ENCODE measurements around the gene TAF1A. TPM values are rescaled to one million over a fixed set of nuclear protein-coding genes. Genes with fewer than 3 reads are reported as not detected.

The TAF1A gene
- total and polyA plus RNA-seq, 4 donors = 1.1 to 5.2 (median 2.9) TPM

DNA sequence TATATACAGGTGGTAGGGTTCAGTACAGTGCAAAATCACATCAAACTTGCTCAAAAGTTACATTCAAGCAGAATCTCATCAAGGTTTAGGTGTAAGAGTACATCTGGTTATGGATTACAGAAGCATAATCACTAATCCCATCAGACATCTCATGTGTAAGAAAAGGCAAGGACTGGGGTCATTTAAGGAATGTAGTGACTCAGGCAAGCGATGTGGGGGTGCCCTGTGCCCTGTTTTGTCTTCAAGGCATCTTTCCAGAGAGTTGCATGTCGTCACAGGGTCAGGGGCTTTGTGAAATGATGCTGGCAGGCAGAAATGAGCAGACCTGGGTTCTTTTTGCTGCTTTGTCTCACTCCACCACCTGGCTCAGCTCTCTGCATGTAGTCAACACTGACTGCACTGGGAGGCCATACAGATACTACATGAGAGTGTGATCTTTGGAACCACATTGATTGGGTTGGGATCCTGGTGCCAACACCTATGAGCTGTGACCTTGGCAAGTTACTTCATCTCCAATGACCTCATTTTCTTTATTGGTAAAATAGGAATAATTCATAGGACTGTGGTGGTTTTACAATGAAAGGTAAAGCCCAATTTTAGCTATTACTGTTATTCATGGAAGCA lies 33.6 kb downstream of the TAF1A start:
- Histone ChIP-seq H3K27ac (ENCODE audit: low read depth in 1 of 2, low read length in 2 of 2) (peak overlapping the region; percentile 62 to 86), H3K27me3 (ENCODE audit: control insufficient read depth in 4 of 4, insufficient read depth in 4 of 4, low read length in 3 of 4) (no peaks in the 10 kb centered on the region), H3K9me3 (ENCODE audit: control insufficient read depth in 4 of 4, low read length in 3 of 4) (no peaks in the 10 kb centered on the region), H3K36me3 (ENCODE audit: control insufficient read depth in 4 of 4, insufficient read depth in 3 of 4, low read depth in 1 of 4, low read length in 3 of 4) (peaks cover 0 to 12% (median 2%) of the 10 kb centered on the region in 4 donors), H3K4me1 (ENCODE audit: control insufficient read depth in 4 of 4, insufficient read depth in 4 of 4, low read length in 3 of 4) (peaks cover 0 to 27% (median 12%) of the 10 kb centered on the region in 4 donors), H3K9ac (ENCODE audit: low read depth in 1 of 2, low read length in 2 of 2) (no peak overlapping the region), H3K4me3 (ENCODE audit: low read depth in 1 of 3, low read length in 3 of 3) (no peak overlapping the region)
- peak; percentile 36 for DNase-seq (ENCODE audit: low spot score)
- 37% methylated on average over 2 of the region's 2 CpGs for WGBS
- peak; percentile 76 to 89 for TF ChIP-seq RXRA (IDR thresholded peaks at IDR 0.05)
- TF ChIP-seq JUND (IDR thresholded peaks at IDR 0.05) = peak; percentile 92 to 95
- TF ChIP-seq FOXA1 (IDR thresholded peaks at IDR 0.05) = peak; percentile 44
- peak; percentile 81 for TF ChIP-seq TAF1 (conservative IDR thresholded peaks at IDR 0.05)
- TF ChIP-seq, protein P1, sequence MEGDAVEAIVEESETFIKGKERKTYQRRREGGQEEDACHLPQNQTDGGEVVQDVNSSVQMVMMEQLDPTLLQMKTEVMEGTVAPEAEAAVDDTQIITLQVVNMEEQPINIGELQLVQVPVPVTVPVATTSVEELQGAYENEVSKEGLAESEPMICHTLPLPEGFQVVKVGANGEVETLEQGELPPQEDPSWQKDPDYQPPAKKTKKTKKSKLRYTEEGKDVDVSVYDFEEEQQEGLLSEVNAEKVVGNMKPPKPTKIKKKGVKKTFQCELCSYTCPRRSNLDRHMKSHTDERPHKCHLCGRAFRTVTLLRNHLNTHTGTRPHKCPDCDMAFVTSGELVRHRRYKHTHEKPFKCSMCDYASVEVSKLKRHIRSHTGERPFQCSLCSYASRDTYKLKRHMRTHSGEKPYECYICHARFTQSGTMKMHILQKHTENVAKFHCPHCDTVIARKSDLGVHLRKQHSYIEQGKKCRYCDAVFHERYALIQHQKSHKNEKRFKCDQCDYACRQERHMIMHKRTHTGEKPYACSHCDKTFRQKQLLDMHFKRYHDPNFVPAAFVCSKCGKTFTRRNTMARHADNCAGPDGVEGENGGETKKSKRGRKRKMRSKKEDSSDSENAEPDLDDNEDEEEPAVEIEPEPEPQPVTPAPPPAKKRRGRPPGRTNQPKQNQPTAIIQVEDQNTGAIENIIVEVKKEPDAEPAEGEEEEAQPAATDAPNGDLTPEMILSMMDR (IDR thresholded peaks at IDR 0.05; ENCODE audit: low read depth, low read length, missing input control) = no peak
- TF ChIP-seq ATF3 (IDR thresholded peaks at IDR 0.05) = peak; percentile 82
- TF ChIP-seq REST (IDR thresholded peaks at IDR 0.05) = peak; percentile 78
- TF ChIP-seq SP1 (IDR thresholded peaks at IDR 0.05) = peak; percentile 88
- TF ChIP-seq HNF4G (IDR thresholded peaks at IDR 0.05) = peak; percentile 81
- no peak for TF ChIP-seq NR2F2 (IDR thresholded peaks at IDR 0.05)
- peak; percentile 83 for TF ChIP-seq YY1 (IDR thresholded peaks at IDR 0.05)
- TF ChIP-seq MAX (IDR thresholded peaks at IDR 0.05) = peak; percentile 70
- TF ChIP-seq EGR1 (IDR thresholded peaks at IDR 0.05; ENCODE audit: low read depth in 2 of 2) = peak in 1 of 2 donors; percentile 57
- TF ChIP-seq, protein P2, sequence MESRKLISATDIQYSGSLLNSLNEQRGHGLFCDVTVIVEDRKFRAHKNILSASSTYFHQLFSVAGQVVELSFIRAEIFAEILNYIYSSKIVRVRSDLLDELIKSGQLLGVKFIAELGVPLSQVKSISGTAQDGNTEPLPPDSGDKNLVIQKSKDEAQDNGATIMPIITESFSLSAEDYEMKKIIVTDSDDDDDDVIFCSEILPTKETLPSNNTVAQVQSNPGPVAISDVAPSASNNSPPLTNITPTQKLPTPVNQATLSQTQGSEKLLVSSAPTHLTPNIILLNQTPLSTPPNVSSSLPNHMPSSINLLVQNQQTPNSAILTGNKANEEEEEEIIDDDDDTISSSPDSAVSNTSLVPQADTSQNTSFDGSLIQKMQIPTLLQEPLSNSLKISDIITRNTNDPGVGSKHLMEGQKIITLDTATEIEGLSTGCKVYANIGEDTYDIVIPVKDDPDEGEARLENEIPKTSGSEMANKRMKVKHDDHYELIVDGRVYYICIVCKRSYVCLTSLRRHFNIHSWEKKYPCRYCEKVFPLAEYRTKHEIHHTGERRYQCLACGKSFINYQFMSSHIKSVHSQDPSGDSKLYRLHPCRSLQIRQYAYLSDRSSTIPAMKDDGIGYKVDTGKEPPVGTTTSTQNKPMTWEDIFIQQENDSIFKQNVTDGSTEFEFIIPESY (IDR thresholded peaks at IDR 0.05) = peak; percentile 74
- TF ChIP-seq FOXA2 (IDR thresholded peaks at IDR 0.05) = peak; percentile 70
- TF ChIP-seq GABPA (IDR thresholded peaks at IDR 0.05 in 1 of 2, conservative IDR thresholded peaks at IDR 0.05 in 1 of 2) = peak in 1 of 2 donors; percentile 25
- TF ChIP-seq RAD21 (IDR thresholded peaks at IDR 0.05) = peak; percentile 58 to 69
- peak; percentile 94 to 95 for TF ChIP-seq HNF4A (conservative IDR thresholded peaks at IDR 0.05)
